ENCODE results near the gene ZNF490.

Gene ZNF490

GRCh38 chr19:12596485-12596884, 14.1 kb downstream of the ZNF490 start:
- no peak for DNase-seq (ENCODE audit: extremely low spot score)
- TF ChIP-seq PKNOX1 (IDR thresholded peaks at IDR 0.05) (no peak), FOXA1 (IDR thresholded peaks at IDR 0.05) (no peak), ARNT (IDR thresholded peaks at IDR 0.05) (no peak), BHLHE40 (IDR thresholded peaks at IDR 0.05; ENCODE audit: borderline replicate concordance) (no peak), L3MBTL2 (conservative IDR thresholded peaks at IDR 0.05) (no peak), SP1 (IDR thresholded peaks at IDR 0.05) (no peak)
- CTCF ChIA-PET, result no interaction called here
- POLR2A ChIA-PET, result no interaction called here

GRCh38 chr19:12581100-12581499, 29.5 kb downstream of the ZNF490 start:
- ChIA-PET CTCF (no interaction called here), POLR2A (no interaction called here)
- no peak for DNase-seq (ENCODE audit: extremely low spot score)
- TF ChIP-seq TARDBP (IDR thresholded peaks at IDR 0.05) (no peak), L3MBTL2 (conservative IDR thresholded peaks at IDR 0.05) (no peak), SUZ12 (IDR thresholded peaks at IDR 0.05) (no peak), FOXK2 (IDR thresholded peaks at IDR 0.05) (no peak), ELF4 (IDR thresholded peaks at IDR 0.05) (no peak), FOXM1 (IDR thresholded peaks at IDR 0.05; ENCODE audit: borderline replicate concordance) (no peak), CTBP1 (IDR thresholded peaks at IDR 0.05; ENCODE audit: borderline replicate concordance) (no peak), ZNF384 (IDR thresholded peaks at IDR 0.05) (no peak), PKNOX1 (IDR thresholded peaks at IDR 0.05) (no peak), FOXA1 (IDR thresholded peaks at IDR 0.05) (no peak), SP1 (IDR thresholded peaks at IDR 0.05) (no peak), NFRKB (IDR thresholded peaks at IDR 0.05) (no peak), HDGF (IDR thresholded peaks at IDR 0.05; ENCODE audit: borderline replicate concordance) (no peak), ARNT (IDR thresholded peaks at IDR 0.05) (no peak), LEF1 (IDR thresholded peaks at IDR 0.05; ENCODE audit: borderline replicate concordance) (no peak), BHLHE40 (IDR thresholded peaks at IDR 0.05; ENCODE audit: borderline replicate concordance) (no peak)

GRCh38 chr19:12580180-12580694, 30.4 kb downstream of the ZNF490 start:
- no peak for DNase-seq (ENCODE audit: extremely low spot score)
- ChIA-PET CTCF (no interaction called here), POLR2A (no interaction called here)
- no peak for TF ChIP-seq FOXA1 (IDR thresholded peaks at IDR 0.05)
- no peak for TF ChIP-seq SP1 (IDR thresholded peaks at IDR 0.05)
- TF ChIP-seq ZNF384 (IDR thresholded peaks at IDR 0.05), result no peak
- TF ChIP-seq TARDBP (IDR thresholded peaks at IDR 0.05), result no peak
- no peak for TF ChIP-seq BHLHE40 (IDR thresholded peaks at IDR 0.05; ENCODE audit: borderline replicate concordance)
- no peak for TF ChIP-seq HDGF (IDR thresholded peaks at IDR 0.05; ENCODE audit: borderline replicate concordance)
- no peak for TF ChIP-seq FOXM1 (IDR thresholded peaks at IDR 0.05; ENCODE audit: borderline replicate concordance)
- no peak for TF ChIP-seq ARNT (IDR thresholded peaks at IDR 0.05)
- no peak for TF ChIP-seq FOXK2 (IDR thresholded peaks at IDR 0.05)
- no peak for TF ChIP-seq CTBP1 (IDR thresholded peaks at IDR 0.05; ENCODE audit: borderline replicate concordance)
- no peak for TF ChIP-seq LEF1 (IDR thresholded peaks at IDR 0.05; ENCODE audit: borderline replicate concordance)
- no peak for TF ChIP-seq ELF4 (IDR thresholded peaks at IDR 0.05)
- TF ChIP-seq PKNOX1 (IDR thresholded peaks at IDR 0.05), result no peak
- TF ChIP-seq SUZ12 (IDR thresholded peaks at IDR 0.05), result no peak
- TF ChIP-seq L3MBTL2 (conservative IDR thresholded peaks at IDR 0.05), result no peak
- TF ChIP-seq NFRKB (IDR thresholded peaks at IDR 0.05), result no peak

GRCh38 chr19:12578641-12579040, 32.0 kb downstream of the ZNF490 start:
- ChIA-PET POLR2A (no interaction called here), CTCF (no interaction called here)
- no peak for DNase-seq (ENCODE audit: extremely low spot score)
- TF ChIP-seq ARNT (IDR thresholded peaks at IDR 0.05), result no peak
- no peak for TF ChIP-seq FOXA1 (IDR thresholded peaks at IDR 0.05)
- TF ChIP-seq BHLHE40 (IDR thresholded peaks at IDR 0.05; ENCODE audit: borderline replicate concordance), result no peak
- TF ChIP-seq L3MBTL2 (conservative IDR thresholded peaks at IDR 0.05), result no peak
- no peak for TF ChIP-seq FOXK2 (IDR thresholded peaks at IDR 0.05)
- TF ChIP-seq HDGF (IDR thresholded peaks at IDR 0.05; ENCODE audit: borderline replicate concordance), result no peak
- TF ChIP-seq ZNF384 (IDR thresholded peaks at IDR 0.05), result no peak
- TF ChIP-seq FOXM1 (IDR thresholded peaks at IDR 0.05; ENCODE audit: borderline replicate concordance), result no peak
- no peak for TF ChIP-seq SP1 (IDR thresholded peaks at IDR 0.05)
- TF ChIP-seq SUZ12 (IDR thresholded peaks at IDR 0.05), result no peak
- TF ChIP-seq LEF1 (IDR thresholded peaks at IDR 0.05; ENCODE audit: borderline replicate concordance), result no peak
- TF ChIP-seq CTBP1 (IDR thresholded peaks at IDR 0.05; ENCODE audit: borderline replicate concordance), result no peak

- no peak for DNase-seq (ENCODE audit: extremely low spot score)
- no peak for TF ChIP-seq PKNOX1 (IDR thresholded peaks at IDR 0.05)
- TF ChIP-seq NFRKB (IDR thresholded peaks at IDR 0.05), result no peak
- no peak for TF ChIP-seq L3MBTL2 (conservative IDR thresholded peaks at IDR 0.05)
- no peak for TF ChIP-seq LEF1 (IDR thresholded peaks at IDR 0.05; ENCODE audit: borderline replicate concordance)
- no peak for TF ChIP-seq HDGF (IDR thresholded peaks at IDR 0.05; ENCODE audit: borderline replicate concordance)
- TF ChIP-seq FOXM1 (IDR thresholded peaks at IDR 0.05; ENCODE audit: borderline replicate concordance), result no peak
- no peak for TF ChIP-seq FOXK2 (IDR thresholded peaks at IDR 0.05)
- no peak for TF ChIP-seq TARDBP (IDR thresholded peaks at IDR 0.05)
- no peak for TF ChIP-seq ARNT (IDR thresholded peaks at IDR 0.05)
- no peak for TF ChIP-seq BHLHE40 (IDR thresholded peaks at IDR 0.05; ENCODE audit: borderline replicate concordance)
- ChIA-PET CTCF (interaction anchor here (0.7 kb wide), 1 partner anchor 15 kb away, joined by 3 read pairs; no protein-coding TSS in a partner anchor), POLR2A (no interaction called here)
Measured at GRCh38 chr19:12574036-12574435, 36.6 kb downstream of the ZNF490 start.
